ENCODE measurements around the gene SH3BGRL. TPM values are rescaled to one million over a fixed set of nuclear protein-coding genes. Genes with fewer than 3 reads are reported as not detected.

The SH3BGRL gene
- total and polyA plus RNA-seq, 9 of the 15 experiments (the other 6 are each of a cell fraction or from before 2014, with no cell fraction given): 21.3 to 74.3 (median 45.4) TPM

GRCh38 chrX:81231476-81231875 lies 29.6 kb downstream of the SH3BGRL start:
- BruUV-seq (replicated peaks): no TSS peak
- ChIA-PET CTCF (ENCODE audit: low intra/inter-chr PET ratio) (no interaction called here), POLR2A (no interaction called here)
- Histone ChIP-seq H3K9me3 (replicated peaks; ENCODE audit: control insufficient read depth, insufficient read depth, low read depth, low read length) (no peaks in the 10 kb centered on the region), H3K79me2 (ENCODE audit: control insufficient read depth, insufficient read depth, low read length) (no peaks in the 10 kb centered on the region), H2AFZ (ENCODE audit: low read depth, low read length) (no peak overlapping the region), H3K4me1 (replicated peaks in 1 of 2; ENCODE audit: control insufficient read depth in 2 of 2, insufficient read depth in 2 of 2, low read length in 2 of 2) (no peaks in the 10 kb centered on the region; a peak in 3 of 5 replicates), H3K9me1 (ENCODE audit: control insufficient read depth, insufficient read depth, low read length) (no peaks in the 10 kb centered on the region), H3K36me3 (ENCODE audit: control insufficient read depth, insufficient read depth, low read length) (no peaks in the 10 kb centered on the region), H4K20me1 (replicated peaks; ENCODE audit: control insufficient read depth, insufficient read depth, low read length) (no peaks in the 10 kb centered on the region), H3K4me2 (ENCODE audit: insufficient read depth, low read length) (no peak overlapping the region), H3K9ac (ENCODE audit: insufficient read depth in 1 of 2, low read depth in 2 of 2, low read length in 2 of 2) (no peak overlapping the region), H3K27ac (ENCODE audit: extremely low read depth, low read depth, low read length) (no peak overlapping the region), H3K4me3 (no peak overlapping the region), H3K27me3 (ENCODE audit: control insufficient read depth in 2 of 2, insufficient read depth in 2 of 2, low read length in 2 of 2) (no peaks in the 10 kb centered on the region)
- in situ Hi-C loops (cut with MboI): no loop called here
- ATAC-seq: no peak
- no peak for DNase-seq (ENCODE audit: extremely low read depth in 1 of 4, low spot score in 3 of 4)
- no peak for FAIRE-seq
- WGBS (ENCODE audit: insufficient coverage, low coverage, missing lambda C conversion rate): 63% methylated on average over 1 of the region's 1 CpG
- TF ChIP-seq MYC (IDR thresholded peaks at IDR 0.05; ENCODE audit: low read depth, low read length) (no peak), MYC (CRISPR knock-in tag; IDR thresholded peaks at IDR 0.05; ENCODE audit: borderline replicate concordance, low read depth) (no peak), CTBP1 (IDR thresholded peaks at IDR 0.05; ENCODE audit: borderline replicate concordance) (no peak), USF1 (CRISPR knock-in tag; IDR thresholded peaks at IDR 0.05) (no peak), CC2D1A (IDR thresholded peaks at IDR 0.05) (no peak), ZNF699 (CRISPR knock-in tag; IDR thresholded peaks at IDR 0.05; ENCODE audit: insufficient replicate concordance) (no peak), RBM17 (IDR thresholded peaks at IDR 0.05; ENCODE audit: borderline replicate concordance, low read depth, low read length) (no peak), TARDBP (IDR thresholded peaks at IDR 0.05) (no peak), ZNF280A (IDR thresholded peaks at IDR 0.05; ENCODE audit: low read depth, partially characterized antibody) (no peak), SETDB1 (IDR thresholded peaks at IDR 0.05; ENCODE audit: low read length) (no peak), SAFB2 (IDR thresholded peaks at IDR 0.05; ENCODE audit: borderline replicate concordance, low read depth, low read length, severe bottlenecking) (no peak), SMARCE1 (IDR thresholded peaks at IDR 0.05) (no peak), NFATC3 (IDR thresholded peaks at IDR 0.05) (no peak), MNT (conservative IDR thresholded peaks at IDR 0.05) (no peak), ZNF184 (CRISPR knock-in tag; IDR thresholded peaks at IDR 0.05) (no peak), GABPB1 (CRISPR knock-in tag; IDR thresholded peaks at IDR 0.05) (no peak)
- intact Hi-C loops (cut with micrococcal nuclease): no loop called here
